Subcutaneous adipose tissue (tissue), 4 donors: ENCODE results near the gene KRTAP10-5. TPM values are rescaled to one million over a fixed set of nuclear protein-coding genes. Genes with fewer than 3 reads are reported as not detected.

Experiments
- total RNA-seq, 4 donors: library from RNA; depleted of rRNA; stranded (reverse); fragments of >200 nt; gene quantifications; one replicate each; pipeline ENCODE4 v1.1.0, GENCODE V29; 2016
- TF ChIP-seq, protein P1 (sequence below): fragments of 450-650 bp; IDR thresholded peaks from one replicate; pipeline ENCODE4 v1.5.1; 2016; ENCODE audit warnings: low read depth, mild to moderate bottlenecking, control low read depth, antibody characterized with exemption, moderate library complexity

KRTAP10-5 gene
- total RNA-seq, 4 donors from 2014 or later = not detected

DNA sequence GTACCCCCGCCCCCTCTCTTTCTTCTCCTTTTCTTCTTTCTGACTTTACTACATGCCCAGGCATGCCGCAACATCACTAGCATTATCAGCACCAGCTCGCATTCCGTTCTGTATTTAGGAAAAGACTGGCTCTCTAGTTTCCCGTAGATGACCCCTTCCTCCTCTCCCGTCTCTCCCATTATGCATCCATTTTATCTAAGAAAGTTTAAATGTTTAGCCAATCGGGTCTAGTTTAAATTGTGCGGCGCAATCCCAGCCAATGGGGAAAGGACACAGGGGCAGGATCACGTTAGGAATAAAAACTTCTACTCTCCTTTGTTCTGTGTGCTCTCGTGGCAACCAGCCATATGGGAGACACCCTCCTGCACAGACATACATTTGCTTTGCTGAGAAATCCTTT, 17.7 kb upstream of the KRTAP10-5 start:
- TF ChIP-seq, protein P1, sequence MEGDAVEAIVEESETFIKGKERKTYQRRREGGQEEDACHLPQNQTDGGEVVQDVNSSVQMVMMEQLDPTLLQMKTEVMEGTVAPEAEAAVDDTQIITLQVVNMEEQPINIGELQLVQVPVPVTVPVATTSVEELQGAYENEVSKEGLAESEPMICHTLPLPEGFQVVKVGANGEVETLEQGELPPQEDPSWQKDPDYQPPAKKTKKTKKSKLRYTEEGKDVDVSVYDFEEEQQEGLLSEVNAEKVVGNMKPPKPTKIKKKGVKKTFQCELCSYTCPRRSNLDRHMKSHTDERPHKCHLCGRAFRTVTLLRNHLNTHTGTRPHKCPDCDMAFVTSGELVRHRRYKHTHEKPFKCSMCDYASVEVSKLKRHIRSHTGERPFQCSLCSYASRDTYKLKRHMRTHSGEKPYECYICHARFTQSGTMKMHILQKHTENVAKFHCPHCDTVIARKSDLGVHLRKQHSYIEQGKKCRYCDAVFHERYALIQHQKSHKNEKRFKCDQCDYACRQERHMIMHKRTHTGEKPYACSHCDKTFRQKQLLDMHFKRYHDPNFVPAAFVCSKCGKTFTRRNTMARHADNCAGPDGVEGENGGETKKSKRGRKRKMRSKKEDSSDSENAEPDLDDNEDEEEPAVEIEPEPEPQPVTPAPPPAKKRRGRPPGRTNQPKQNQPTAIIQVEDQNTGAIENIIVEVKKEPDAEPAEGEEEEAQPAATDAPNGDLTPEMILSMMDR = no peak

GRCh38 chr21:44596068-44596725, 15.8 kb upstream of the KRTAP10-5 start:
- TF ChIP-seq, protein P1 = no peak

DNA sequence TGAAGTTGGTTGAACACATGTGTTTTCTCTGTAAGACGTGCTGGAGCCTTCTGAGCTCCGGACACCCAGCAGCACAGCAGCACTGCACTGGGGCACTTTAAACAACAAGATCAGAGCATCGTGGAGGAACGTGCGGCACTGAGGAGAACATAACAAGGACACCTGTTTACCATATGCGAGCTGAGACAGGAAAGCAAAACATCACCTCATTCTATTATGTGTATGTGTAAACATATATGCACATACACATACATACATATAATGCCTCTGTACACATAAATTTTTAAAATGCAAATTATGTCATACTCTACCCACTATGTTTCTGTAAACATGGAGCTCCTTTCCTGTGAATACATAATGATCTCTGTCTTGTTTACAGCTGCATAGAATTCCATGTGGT, 15.1 kb upstream of the KRTAP10-5 start:
- TF ChIP-seq, protein P1 = no peak

DNA sequence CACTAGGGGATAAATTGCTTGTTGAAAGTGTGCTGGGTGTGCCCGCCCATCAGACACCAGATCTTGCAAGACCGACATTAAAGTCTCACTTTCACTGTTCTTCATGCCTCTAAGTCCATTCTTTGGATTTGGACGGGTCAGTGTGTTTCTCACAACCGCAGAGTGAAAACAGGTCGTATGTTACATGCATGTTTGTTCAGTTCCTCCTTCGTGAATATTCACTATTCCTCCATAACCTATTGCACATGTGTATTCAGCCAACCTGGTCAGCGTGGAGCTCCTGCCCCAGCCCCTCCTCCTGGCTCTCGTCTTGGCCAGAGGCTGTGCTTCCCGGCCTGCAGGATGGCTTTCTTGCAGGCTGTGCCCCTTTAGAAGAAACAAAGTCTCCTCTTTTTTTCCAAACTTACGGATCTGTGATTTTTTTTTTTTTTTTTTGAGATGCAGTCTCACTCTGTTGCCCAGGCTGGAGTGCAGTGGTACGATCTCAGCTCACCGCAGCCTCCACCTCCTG, 14.1 kb upstream of the KRTAP10-5 start:
- TF ChIP-seq, protein P1 = no peak

GRCh38 chr21:44593598-44594405, 13.4 kb upstream of the KRTAP10-5 start:
- TF ChIP-seq, protein P1 = no peak

GRCh38 chr21:44592446-44593311, 12.3 kb upstream of the KRTAP10-5 start, which contains the start of gene KRTAP10-6:
Gene KRTAP10-6, minus strand, starts transcription at chr21:44592505. Its CDS starts 21 bp downstream, at chr21:44592484.
- TF ChIP-seq, protein P1 = no peak
